OCI-LY1 (cell line): ENCODE measurements around the gene SEMA3C.

ENCODE experiments used
- H2AFZ ChIP-seq: fragments of 200-600 bp; sonication (generic), shearing (Covaris generic); 2 replicates; pipeline ENCODE4 v1.6.0; 2014; ENCODE audit warnings: antibody characterized with exemption, mild to moderate bottlenecking, low read length
- H3F3A ChIP-seq: fragments of 200-600 bp; sonication (generic), shearing (Covaris generic); 2 replicates; pipeline ENCODE4 v1.6.0; 2014; ENCODE audit warnings: mild to moderate bottlenecking, antibody characterized with exemption, low read length, moderate library complexity; ENCODE audit not compliant: insufficient read depth
- H3K27ac ChIP-seq: fragments of 200-600 bp; sonication (generic); 2 replicates; pipeline ENCODE4 v1.5.1; 2014; ENCODE audit warnings: low read length, mixed run types, mild to moderate bottlenecking, low read depth; ENCODE audit not compliant: poor library complexity, severe bottlenecking
- H3K27me3 ChIP-seq: fragments of 200-600 bp; sonication (generic); 2 replicates; pipeline ENCODE4 v1.6.0; 2014; ENCODE audit warnings: antibody characterized with exemption, mild to moderate bottlenecking, low read length, moderate library complexity; ENCODE audit not compliant: insufficient read depth
- H3K36me3 ChIP-seq: fragments of 200-600 bp; sonication (generic); 2 replicates; pipeline ENCODE4 v1.6.1; 2014; ENCODE audit warnings: mild to moderate bottlenecking, antibody characterized with exemption, low read length, moderate library complexity, mixed read lengths; ENCODE audit not compliant: insufficient read depth
- H3K4me1 ChIP-seq: fragments of 200-600 bp; sonication (generic); 2 replicates; pipeline ENCODE4 v1.5.1; 2014; ENCODE audit warnings: mild to moderate bottlenecking, low read length, moderate library complexity; ENCODE audit not compliant: insufficient read depth, severe bottlenecking
- H3K4me2 ChIP-seq: fragments of 200-600 bp; sonication (generic), shearing (Covaris generic); 2 replicates; pipeline ENCODE4 v1.6.1; 2014; ENCODE audit warnings: low read length
- H3K4me3 ChIP-seq: fragments of 200-600 bp; sonication (generic); 2 replicates; pipeline ENCODE4 v1.5.1; 2014; ENCODE audit warnings: low read length, low read depth, mild to moderate bottlenecking, mixed read lengths; ENCODE audit not compliant: poor library complexity, severe bottlenecking
- H3K79me2 ChIP-seq: fragments of 200-600 bp; shearing (Covaris generic); 2 replicates; pipeline ENCODE4 v1.6.1; 2016; ENCODE audit warnings: mixed run types, low read length, mixed read lengths; ENCODE audit not compliant: insufficient read depth
- H3K9ac ChIP-seq: fragments of 200-600 bp; sonication (generic), shearing (Covaris generic); 2 replicates; pipeline ENCODE4 v1.6.1; 2014; ENCODE audit warnings: mild to moderate bottlenecking, low read length, mixed read lengths
- H3K9me2 ChIP-seq: fragments of 200-600 bp; sonication (generic), shearing (Covaris generic); 2 replicates; pipeline ENCODE4 v1.6.1; 2014; ENCODE audit warnings: low read depth, mild to moderate bottlenecking, low read length, mixed read lengths
- H3K9me3 ChIP-seq: fragments of 200-600 bp; shearing (Covaris generic); 2 replicates; pipeline ENCODE4 v1.6.1; 2014; ENCODE audit warnings: low read length, mixed read lengths
- H4K20me1 ChIP-seq: fragments of 200-600 bp; sonication (generic), shearing (Covaris generic); 2 replicates; pipeline ENCODE4 v1.6.0; 2016; ENCODE audit warnings: mild to moderate bottlenecking, low read length; ENCODE audit not compliant: insufficient read depth
- CTCF ChIP-seq: fragments of 200-600 bp; sonication (generic), shearing (Covaris generic); IDR thresholded peaks from 2 replicates; pipeline ENCODE4 v1.5.1; 2017; ENCODE audit warnings: mild to moderate bottlenecking, antibody characterized with exemption, low read length, moderate library complexity, mixed read lengths
- EZH2 ChIP-seq: fragments of 200-600 bp; sonication (generic), shearing (Covaris generic); IDR thresholded peaks from 2 replicates; pipeline ENCODE4 v1.8.0; 2017; ENCODE audit warnings: borderline replicate concordance, mixed run types, mild to moderate bottlenecking, antibody characterized with exemption, low read length, moderate library complexity, mixed read lengths

Gene SEMA3C

GRCh38 chr7:80844916-80845315, 73.9 kb downstream of the SEMA3C start:
- H4K20me1 ChIP-seq, result no peaks in the 10 kb centered on the region
- no peaks in the 10 kb centered on the region for H3K9me2 ChIP-seq
- no peak overlapping the region for H2AFZ ChIP-seq
- H3K4me1 ChIP-seq, result no peaks in the 10 kb centered on the region
- no peaks in the 10 kb centered on the region for H3F3A ChIP-seq
- no peak overlapping the region for H3K27ac ChIP-seq
- no peaks in the 10 kb centered on the region for H3K27me3 ChIP-seq
- H3K4me2 ChIP-seq, result no peak overlapping the region
- no peak overlapping the region for H3K4me3 ChIP-seq
- no peaks in the 10 kb centered on the region for H3K79me2 ChIP-seq
- H3K9me3 ChIP-seq, result no peaks in the 10 kb centered on the region
- no peak overlapping the region for H3K9ac ChIP-seq
- no peaks in the 10 kb centered on the region for H3K36me3 ChIP-seq
- TF ChIP-seq CTCF (no peak), EZH2 (no peak)

GRCh38 chr7:80843018-80843677, 75.7 kb downstream of the SEMA3C start:
- Histone ChIP-seq H3K9ac (no peak overlapping the region), H3K79me2 (no peaks in the 10 kb centered on the region), H3K27me3 (no peaks in the 10 kb centered on the region), H3K27ac (no peak overlapping the region), H3K4me2 (no peak overlapping the region), H3F3A (no peaks in the 10 kb centered on the region), H3K4me3 (no peak overlapping the region), H4K20me1 (no peaks in the 10 kb centered on the region), H3K9me2 (no peaks in the 10 kb centered on the region), H3K4me1 (no peaks in the 10 kb centered on the region), H2AFZ (no peak overlapping the region), H3K36me3 (no peaks in the 10 kb centered on the region), H3K9me3 (no peaks in the 10 kb centered on the region)
- TF ChIP-seq CTCF, result no peak
- TF ChIP-seq EZH2, result no peak

- H3K27ac ChIP-seq, result no peak overlapping the region
- H3K4me2 ChIP-seq, result no peak overlapping the region
These were observed 76.6 kb downstream of the SEMA3C start for GRCh38 chr7:80842022-80842790.

More at GRCh38 chr7:80842022-80842790, 76.6 kb downstream of the SEMA3C start:
- H3F3A ChIP-seq, result no peaks in the 10 kb centered on the region
- H3K27me3 ChIP-seq, result no peaks in the 10 kb centered on the region
- H3K36me3 ChIP-seq, result no peaks in the 10 kb centered on the region
- H3K9me3 ChIP-seq, result no peaks in the 10 kb centered on the region
- H3K9me2 ChIP-seq, result no peaks in the 10 kb centered on the region
- TF ChIP-seq CTCF, result no peak
- TF ChIP-seq EZH2, result no peak
- H2AFZ ChIP-seq, result no peak overlapping the region
- no peaks in the 10 kb centered on the region for H3K79me2 ChIP-seq
- no peaks in the 10 kb centered on the region for H3K4me1 ChIP-seq
- no peak overlapping the region for H3K4me3 ChIP-seq
- H4K20me1 ChIP-seq, result no peaks in the 10 kb centered on the region
- H3K9ac ChIP-seq, result no peak overlapping the region
